CMK (cell line): Measurements from ENCODE around the gene HAO2.
"Not testable (repeated sequence)": the region's sequence is repeated elsewhere in the genome, so short reads cannot be mapped to it uniquely, and the experiment has no call there.

Experiments used
- DNase-seq: peaks from one replicate; pipeline ENCODE4 v3.0.0-alpha.2; 2010; ENCODE audit warnings: low read depth

HAO2 gene

DNA sequence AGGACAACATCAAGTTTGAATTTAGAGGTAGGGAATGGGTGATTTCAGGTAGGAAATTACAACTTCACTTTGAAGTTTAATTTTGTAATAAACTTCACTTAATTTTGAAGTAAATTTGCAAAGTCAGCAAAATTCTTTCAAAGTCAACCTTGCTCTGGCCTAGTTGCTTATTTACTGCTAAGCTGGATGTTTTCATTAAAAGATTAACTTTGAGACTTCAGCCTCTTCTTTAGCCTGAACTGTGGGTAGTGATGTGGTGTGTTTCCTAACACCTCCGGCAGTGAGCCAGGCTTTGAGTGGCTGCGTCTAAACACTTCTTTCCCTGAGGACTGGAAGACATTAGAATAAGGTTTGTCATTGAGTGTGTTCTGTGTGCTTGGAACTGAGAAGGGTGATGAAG, at the start of gene HAO2:
Gene HAO2, plus strand, starts transcription at position 232 of the 400 bp plus-strand sequence. CDS start 12,301 bp downstream, outside the sequence.
- DNase-seq, result no peak

DNA sequence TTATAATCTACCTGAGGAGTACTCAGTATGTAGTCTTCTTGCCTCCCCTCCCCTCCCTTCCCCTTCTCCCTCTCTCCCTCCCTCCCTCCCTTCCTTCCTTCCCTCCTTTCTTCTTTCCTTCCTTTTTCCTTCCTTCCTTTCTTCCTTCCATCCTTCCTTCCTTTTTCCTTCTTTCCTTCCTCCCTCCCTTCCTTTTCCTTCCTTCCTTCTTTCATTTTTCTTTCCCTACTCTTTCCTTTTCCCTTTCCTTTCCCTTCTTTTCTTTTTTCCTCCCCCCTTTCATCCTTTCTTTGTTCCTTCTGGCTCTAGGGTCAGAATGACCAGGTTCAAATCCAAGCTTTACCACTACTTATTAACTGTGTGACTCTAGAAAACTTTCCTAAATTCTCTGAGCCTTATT, 48.5 kb upstream of the HAO2 start:
- no peak for DNase-seq

DNA sequence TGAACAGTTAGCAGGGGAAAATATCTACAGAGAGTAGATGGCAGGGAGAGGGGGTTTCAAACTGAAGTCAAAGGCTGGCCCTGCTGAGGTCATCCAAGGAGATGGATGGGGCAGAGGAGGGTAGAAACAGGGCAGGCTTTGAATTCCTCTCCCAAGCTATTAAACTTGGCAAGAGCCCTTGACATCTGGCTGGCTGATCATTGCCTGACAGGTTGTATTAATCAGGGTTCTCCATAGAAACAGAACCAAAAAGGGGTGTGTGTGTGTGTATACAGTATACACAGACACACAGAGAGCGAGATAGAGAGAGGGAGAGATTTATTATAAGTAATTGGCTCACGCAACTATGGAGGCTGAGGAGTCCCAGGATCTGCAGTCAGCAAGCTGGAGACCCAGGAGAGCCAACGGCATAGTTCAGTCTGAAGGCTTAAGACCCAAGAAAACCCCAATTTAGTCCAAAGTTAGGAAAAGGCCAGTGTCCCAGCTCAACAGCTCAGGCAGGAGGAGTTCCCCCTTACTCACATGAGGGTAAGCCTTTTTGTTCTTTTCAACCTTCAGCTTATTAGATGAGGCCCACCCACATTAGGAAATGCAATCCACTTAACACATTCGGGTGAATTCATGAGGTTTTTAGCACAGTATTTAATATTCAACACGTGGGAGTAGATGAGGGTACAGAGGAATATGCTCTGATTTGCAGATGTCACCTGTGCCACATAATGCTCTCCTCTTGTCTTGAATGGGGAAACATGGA, 46.7 kb upstream of the HAO2 start:
- DNase-seq, result no peak

DNA sequence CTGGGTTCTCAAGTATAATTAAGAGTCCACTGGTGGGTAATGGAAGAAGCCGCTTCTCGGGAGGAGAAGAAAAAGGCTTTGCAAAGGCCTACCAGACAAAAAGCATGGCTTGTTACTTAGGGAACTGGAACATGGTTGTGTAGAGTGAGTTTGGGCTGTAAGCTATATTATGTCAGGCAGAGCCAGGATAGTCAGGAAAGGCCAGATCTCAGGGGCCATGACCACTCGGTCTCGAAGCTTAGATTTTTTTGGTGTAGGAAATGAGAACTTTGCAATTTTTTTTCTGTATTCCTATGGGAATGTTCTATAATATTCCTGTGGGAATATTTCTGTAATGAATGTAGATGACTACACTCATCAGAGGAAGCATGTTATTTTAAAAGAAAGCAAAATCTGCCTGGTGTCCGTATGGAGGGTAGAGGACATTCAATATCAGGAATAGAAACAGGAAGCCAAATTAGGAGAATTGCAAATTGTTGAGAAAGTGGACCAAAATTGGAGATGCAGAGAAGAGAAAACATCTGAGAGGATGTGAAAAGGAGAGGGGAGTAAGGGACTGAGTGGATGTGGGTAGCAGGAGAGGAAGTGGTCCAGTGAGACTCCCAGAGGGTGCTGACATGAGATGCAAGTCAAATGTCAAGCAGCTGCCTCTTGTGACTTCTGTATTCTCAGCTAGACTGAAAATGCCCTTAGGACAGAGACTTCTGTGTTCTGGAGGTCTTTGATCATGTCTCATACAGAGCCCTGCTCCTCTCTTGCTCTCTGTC, 45.2 kb upstream of the HAO2 start:
- DNase-seq, result no peak

DNA sequence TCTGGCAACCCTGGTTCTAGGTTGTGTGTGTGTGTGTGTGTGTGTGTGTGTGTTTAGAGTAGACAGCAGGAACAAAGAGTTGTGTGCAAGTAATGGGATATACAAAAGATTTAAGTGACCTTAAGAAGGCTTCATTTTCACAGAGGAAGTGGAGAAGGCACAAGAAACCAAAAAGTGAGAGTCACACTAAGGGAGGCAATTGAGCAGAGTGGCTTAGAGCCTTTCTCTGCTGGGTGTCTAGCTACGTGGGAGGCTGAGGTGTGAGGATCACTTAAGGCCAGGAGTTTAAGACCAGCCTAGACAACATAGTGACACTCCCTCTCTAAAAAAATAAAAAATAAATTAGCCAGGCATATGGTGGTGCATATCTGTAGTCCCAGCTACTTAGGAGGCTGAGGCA, 44.4 kb upstream of the HAO2 start:
- no peak for DNase-seq

- DNase-seq, result no peak
Observed at GRCh38 chr1:119326251-119326650, 42.3 kb upstream of the HAO2 start.

DNA sequence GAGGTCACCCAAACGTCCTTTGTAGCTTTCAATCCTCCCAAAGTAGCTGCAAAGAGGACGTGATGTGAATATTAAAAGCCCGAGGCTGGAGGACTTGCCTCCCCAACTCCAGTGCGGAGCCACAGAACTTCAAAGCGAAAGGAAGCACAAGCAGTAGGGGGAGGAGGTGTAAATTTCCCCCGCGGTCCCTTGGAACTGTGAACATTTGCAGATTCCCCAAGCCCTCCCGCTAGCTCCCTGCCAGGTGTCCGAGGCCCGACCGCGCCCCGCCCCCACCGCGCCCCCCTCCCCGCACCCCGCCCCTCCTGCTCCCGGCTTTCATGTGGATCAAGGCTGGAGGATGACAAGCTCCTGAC, 41.5 kb upstream of the HAO2 start:
- no peak for DNase-seq

- no peak for DNase-seq
Observed at GRCh38 chr1:119327450-119328155, 41.0 kb upstream of the HAO2 start.

DNA sequence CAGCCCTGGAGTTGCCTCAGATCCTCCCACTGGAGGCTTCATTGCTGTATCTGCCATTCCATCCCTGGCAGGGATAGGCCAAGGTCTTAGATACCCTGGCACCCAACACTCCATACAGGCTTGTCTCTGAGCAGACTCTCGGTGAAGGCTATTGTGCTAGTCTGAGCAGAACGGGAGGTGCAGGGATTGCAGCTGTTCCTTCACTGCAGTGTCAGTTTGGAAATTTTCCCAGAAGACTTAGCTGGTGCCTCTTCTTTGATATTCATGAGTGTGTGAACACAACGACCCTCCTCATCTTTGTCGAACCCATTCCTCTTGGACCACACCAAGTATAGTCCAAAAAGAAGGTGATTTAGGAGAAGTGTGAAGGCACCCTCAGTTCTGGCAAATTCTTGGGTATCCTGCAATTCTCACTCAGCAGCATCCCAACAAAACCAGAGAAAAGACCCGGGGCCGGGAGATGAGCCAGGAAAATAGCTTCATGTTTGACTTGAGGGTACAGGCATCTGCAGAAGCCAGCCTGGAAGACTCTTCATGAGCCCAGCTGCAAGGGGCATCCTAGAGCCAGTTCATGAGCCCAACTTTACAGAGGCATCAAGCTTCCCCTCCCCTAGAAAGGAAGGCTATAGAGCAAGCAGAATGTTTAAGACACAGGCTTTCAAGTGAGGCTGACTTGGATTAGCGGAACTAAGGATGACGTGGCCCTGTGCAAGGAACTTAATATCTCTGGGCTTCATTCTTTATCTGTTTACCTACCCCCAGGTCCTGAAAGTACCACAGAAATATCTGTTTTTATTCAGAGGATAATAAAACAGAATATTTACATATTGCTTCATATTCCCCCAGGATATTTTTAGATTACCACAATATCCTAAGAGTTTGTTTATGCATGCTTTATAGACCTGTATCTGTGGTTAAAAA, 38.8 kb upstream of the HAO2 start:
- no peak for DNase-seq

GRCh38 chr1:119330466-119331189, 38.0 kb upstream of the HAO2 start:
- DNase-seq, result no peak

- no peak for DNase-seq
Observed at GRCh38 chr1:119331190-119331515, 37.4 kb upstream of the HAO2 start.

GRCh38 chr1:119331915-119332314, 36.7 kb upstream of the HAO2 start:
- no peak for DNase-seq

DNA sequence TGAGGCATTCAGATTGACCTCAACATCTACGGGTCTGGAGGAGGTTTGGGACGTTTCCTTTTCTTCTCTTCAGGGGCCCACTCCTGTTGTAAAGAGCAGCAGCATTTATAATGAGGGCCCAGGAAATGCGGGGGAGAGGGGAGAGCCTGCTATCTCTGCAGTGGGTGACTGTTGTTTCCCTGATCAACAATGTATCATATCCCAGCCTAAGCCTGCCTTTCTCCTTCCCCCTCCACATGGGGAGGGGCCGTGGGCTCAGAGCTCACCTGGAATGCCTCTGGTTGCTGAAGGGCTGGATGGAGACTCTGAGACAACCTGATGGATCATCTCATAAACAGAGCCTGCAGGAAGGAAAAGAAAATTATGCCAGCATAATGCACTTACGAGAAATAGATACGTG, 36.0 kb upstream of the HAO2 start:
- DNase-seq, result no peak

DNA sequence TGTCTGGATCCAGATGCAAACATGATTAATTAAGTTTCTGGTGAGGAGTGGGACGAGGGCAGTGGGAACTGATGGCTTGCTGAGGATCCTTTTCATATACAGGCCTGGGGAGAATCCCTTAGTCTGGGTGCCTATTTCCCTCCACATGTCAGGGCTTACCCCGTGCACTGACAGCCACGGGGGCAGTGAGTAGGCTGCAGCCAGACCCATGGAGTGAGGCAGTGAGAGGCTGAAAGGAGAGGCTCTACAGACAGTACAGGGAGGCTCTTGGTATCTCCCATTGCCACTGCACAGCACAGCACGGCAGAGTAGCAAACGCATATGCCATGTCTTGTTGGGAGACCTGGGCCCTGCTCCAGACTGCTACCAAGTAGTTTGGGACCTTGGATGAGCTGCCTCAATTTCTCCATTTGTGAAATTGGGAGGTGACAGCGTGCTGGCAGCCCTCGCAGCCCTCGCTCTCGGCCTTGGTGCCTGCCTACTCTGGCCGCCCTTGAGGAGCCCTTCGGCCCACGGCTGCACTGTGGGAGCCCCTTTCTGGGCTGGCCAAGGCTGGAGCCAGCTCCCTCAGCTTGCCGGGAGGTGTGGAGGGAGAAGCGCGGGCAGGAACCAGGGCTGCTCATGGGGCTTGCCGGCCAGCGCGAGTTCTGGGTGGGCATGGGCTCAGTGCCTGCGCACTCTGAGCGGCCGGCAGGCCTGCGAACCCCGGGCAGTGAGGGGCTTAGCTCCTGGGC, 35.3 kb upstream of the HAO2 start:
- DNase-seq, result no peak

DNA sequence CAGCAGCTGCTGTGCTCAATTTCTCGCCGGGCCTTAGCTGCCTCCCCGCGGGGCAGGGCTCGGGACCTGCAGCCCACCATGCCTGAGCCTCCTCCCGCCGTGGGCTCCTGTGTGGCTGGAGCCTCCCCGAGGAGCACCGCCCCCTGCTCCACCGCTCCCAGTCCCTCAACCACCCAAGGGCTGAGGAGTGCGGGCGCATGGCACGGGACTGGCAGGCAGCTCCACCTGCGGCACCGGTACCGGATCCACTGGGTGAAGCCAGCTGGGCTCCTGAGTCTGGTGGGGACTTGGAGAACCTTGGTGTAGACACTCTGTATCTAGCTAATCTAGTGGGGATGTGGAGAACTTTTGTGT, 34.7 kb upstream of the HAO2 start:
- not testable (repeated sequence) for DNase-seq

DNA sequence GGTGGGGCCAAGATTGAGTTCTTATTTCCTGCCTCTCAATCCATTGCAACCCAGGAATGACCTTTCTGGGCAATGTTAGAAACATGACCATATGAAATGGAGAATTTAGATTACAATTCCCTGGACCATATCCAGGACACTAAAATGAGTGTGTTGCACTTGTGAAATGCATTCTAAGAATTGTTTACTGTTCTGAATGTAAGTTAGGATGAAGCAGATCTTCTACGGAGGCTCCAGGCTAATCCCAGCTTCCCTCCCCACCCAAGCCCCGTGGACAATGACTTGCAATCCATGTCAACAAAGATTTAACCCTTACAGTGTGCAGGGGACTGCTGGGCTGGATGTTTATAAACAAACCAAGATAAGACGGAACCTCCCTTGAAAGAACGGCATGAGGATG, 31.7 kb upstream of the HAO2 start:
- no peak for DNase-seq

- no peak for DNase-seq
Observed at GRCh38 chr1:119338004-119338403, 30.6 kb upstream of the HAO2 start.

GRCh38 chr1:119338757-119339156, 29.8 kb upstream of the HAO2 start:
- DNase-seq, result no peak

- DNase-seq, result no peak
Observed at GRCh38 chr1:119340861-119341261, 27.7 kb upstream of the HAO2 start.

DNA sequence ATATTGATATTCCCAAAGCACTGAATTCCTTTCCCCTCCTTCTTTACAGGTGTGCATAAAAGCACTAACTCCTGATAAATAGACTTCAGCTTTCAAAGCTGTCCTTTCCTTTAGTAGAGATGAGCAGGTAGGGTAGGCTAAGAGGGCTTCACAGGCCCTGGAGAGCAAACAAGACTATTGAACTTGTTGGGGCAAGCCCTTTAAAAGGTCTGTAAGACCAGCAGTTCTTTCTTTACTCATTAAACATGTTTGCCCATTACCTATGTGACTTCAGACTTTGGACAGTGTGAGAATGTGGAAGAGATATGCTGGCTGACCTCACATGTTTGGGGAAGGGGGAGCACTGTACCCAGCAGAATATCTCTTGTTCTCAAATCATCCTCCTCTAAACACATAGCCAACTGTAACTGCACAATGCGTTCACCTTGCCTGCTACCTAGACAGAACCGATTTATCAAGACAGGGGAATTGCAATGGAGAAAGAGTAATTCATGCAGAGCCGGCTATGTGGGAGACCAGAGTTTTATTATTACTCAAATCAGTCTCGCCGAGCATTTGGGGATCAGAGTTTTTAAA, 27.1 kb upstream of the HAO2 start:
- no peak for DNase-seq
